ENCODE measurements around the gene IFNGR1. TPM values are rescaled to one million over a fixed set of nuclear protein-coding genes. Genes with fewer than 3 reads are reported as not detected.

Gene IFNGR1
- total and polyA plus RNA-seq, 10 of the 15 experiments (the other 5 are each of a cell fraction or from before 2014, with no cell fraction given) = 89.0 to 296 (median 138) TPM

- TF ChIP-seq USF2 (IDR thresholded peaks at IDR 0.05; ENCODE audit: borderline replicate concordance, low read depth, low read length) (no peak; the same call in 1 of the 2 replicates), LARP7 (IDR thresholded peaks at IDR 0.05) (0 out of 2 replicates have a peak, but pooled peaks have one; percentile 39), CREM (IDR thresholded peaks at IDR 0.05; ENCODE audit: low read depth) (0 out of 2 replicates have a peak, but pooled peaks have one; percentile 19), PML (IDR thresholded peaks at IDR 0.05; ENCODE audit: low read length) (no peak), RUNX3 (IDR thresholded peaks at IDR 0.05; ENCODE audit: low read length) (peak; percentile 98), ZBTB40 (IDR thresholded peaks at IDR 0.05; ENCODE audit: borderline replicate concordance) (no peak), SREBF1 (IDR thresholded peaks at IDR 0.05; ENCODE audit: low read length) (no peak), RELA (IDR thresholded peaks at IDR 0.05; ENCODE audit: borderline replicate concordance, partially characterized antibody) (peak; percentile 85), ZNF687 (IDR thresholded peaks at IDR 0.05) (peak; percentile 74), CUX1 (IDR thresholded peaks at IDR 0.05; ENCODE audit: insufficient replicate concordance, low read depth, low read length) (peak; percentile 64), TCF12 (IDR thresholded peaks at IDR 0.05; ENCODE audit: low read depth, low read length) (peak; percentile 4; the same call in 1 of the 2 replicates), MLLT1 (IDR thresholded peaks at IDR 0.05) (peak; percentile 98)
These were observed 53.6 kb downstream of the IFNGR1 start (continued) for GRCh38 chr6:137165375-137166246.

Data from GM12878 (cell line).